ENCODE results near the gene RABGEF1. TPM values are rescaled to one million over a fixed set of nuclear protein-coding genes. Genes with fewer than 3 reads are reported as not detected.

Gene RABGEF1
- total and polyA plus RNA-seq, 2 donors (not counting 3 experiments of a cell fraction or from before 2014, with no cell fraction given) = 11.6 to 15.5 TPM

GRCh38 chr7:66751945-66752344 is 11.4 kb downstream of the RABGEF1 start:
- no peak for FAIRE-seq
- no peaks in the 10 kb centered on the region for H3K9me3 ChIP-seq (replicated peaks; ENCODE audit: control insufficient read depth, insufficient read depth, low read length)
- no peak for DNase-seq (ENCODE audit: low read depth, low spot score)
- no peak overlapping the region for H2AFZ ChIP-seq (ENCODE audit: low read depth, low read length)
- intact Hi-C loops (cut with micrococcal nuclease) (no loop called here), dilution Hi-C loops (cut with MboI; ENCODE audit: extremely low pct_ligation_motif_present, low sequenced_read_pairs) (no loop called here)
- peaks cover 58% of the 10 kb centered on the region for H3K79me2 ChIP-seq (ENCODE audit: control insufficient read depth, insufficient read depth, low read length)
- no peak overlapping the region for H3K4me3 ChIP-seq (replicated peaks in 1 of 3; ENCODE audit: insufficient read depth in 1 of 3, low read depth in 1 of 3, low read length in 3 of 3)
- H3K27me3 ChIP-seq (ENCODE audit: control insufficient read depth in 2 of 2, insufficient read depth in 2 of 2, low read length in 2 of 2) = no peaks in the 10 kb centered on the region
- CTCF ChIA-PET = no interaction called here
- no peak overlapping the region for H3K4me2 ChIP-seq (ENCODE audit: insufficient read depth, low read length)
- TF ChIP-seq EZH2 (IDR thresholded peaks at IDR 0.05; ENCODE audit: borderline replicate concordance, low read depth, low read length, severe bottlenecking) (no peak), POLR2A (IDR thresholded peaks at IDR 0.05; ENCODE audit: low read depth, low read length) (no peak), MAX (IDR thresholded peaks at IDR 0.05; ENCODE audit: insufficient read depth, insufficient read length) (no peak), FOS (IDR thresholded peaks at IDR 0.05; ENCODE audit: borderline replicate concordance, insufficient read depth, low read length) (no peak), MYC (IDR thresholded peaks at IDR 0.05; ENCODE audit: low read depth, low read length) (no peak), POLR2AphosphoS5 (IDR thresholded peaks at IDR 0.05; ENCODE audit: insufficient read depth, low read depth, low read length) (no peak), GATA2 (IDR thresholded peaks at IDR 0.05; ENCODE audit: insufficient read depth, insufficient read length, low read depth, low read length) (no peak), CTCF (IDR thresholded peaks at IDR 0.05; ENCODE audit: extremely low read depth in 1 of 2, insufficient read depth in 1 of 2, low read depth in 1 of 2, low read length in 2 of 2) (no peak), JUN (IDR thresholded peaks at IDR 0.05; ENCODE audit: borderline replicate concordance, insufficient read depth, insufficient read length, low read depth) (no peak)
- H3K36me3 ChIP-seq (ENCODE audit: control insufficient read depth in 2 of 2, extremely low read depth in 1 of 2, insufficient read depth in 2 of 2, low read length in 2 of 2) = no peaks in the 10 kb centered on the region
- no peaks in the 10 kb centered on the region for H3K9me1 ChIP-seq (replicated peaks; ENCODE audit: control insufficient read depth, extremely low read depth, insufficient read depth, low read length)
- no peaks in the 10 kb centered on the region for H3K4me1 ChIP-seq (ENCODE audit: control insufficient read depth, extremely low read depth, insufficient read depth, low read length)
- H3K27ac ChIP-seq (ENCODE audit: insufficient read depth, low read depth, low read length) = no peak overlapping the region
- H3K9ac ChIP-seq (replicated peaks; ENCODE audit: extremely low read depth, insufficient read depth, low read length) = no peak overlapping the region
- POLR2A ChIA-PET = no interaction called here
- no TSS peak for BruUV-seq (replicated peaks)
- peaks cover 5% of the 10 kb centered on the region for H4K20me1 ChIP-seq (replicated peaks; ENCODE audit: control insufficient read depth, extremely low read depth, insufficient read depth, low read length)

All from endothelial cell of umbilical vein (primary cell).